H1 (cell line): ENCODE measurements around the gene TDG. TPM values are rescaled to one million over a fixed set of nuclear protein-coding genes. Genes with fewer than 3 reads are reported as not detected.

Source experiments
- CREB1 ChIP-seq: IDR thresholded peaks from 2 replicates; pipeline ENCODE4 v1.6.1; 2012; ENCODE audit warnings: inconsistent platforms
- GTF2F1 ChIP-seq: IDR thresholded peaks from 2 replicates; pipeline ENCODE4 v1.6.1; 2012; ENCODE audit warnings: low read depth, low read length, improper control_type of control experiment, borderline replicate concordance
- polyA plus RNA-seq, 7 experiments: library from polyadenylated mRNA; depleted of rRNA in 3 of 7; stranded (reverse) in 5 of 7; unstranded in 2 of 7; fragments of >200 nt in 5 of 7; fragments of 200-250 nt in 2 of 7; gene quantifications; 1 replicate in 5 of 7; 2 replicates in 1 of 7; 4 replicates in 1 of 7; pipeline versions ENCODE4 v1.2.1 to v1.2.3, GENCODE V29; 2011 to 2013; ENCODE audit warnings: missing spikeins in 2 of 7, mixed read lengths in 2 of 7
- total RNA-seq: library from RNA; stranded (reverse); fragmentation: NEBNext Ultra II Directional; extraction: Animal tissue kit (Norgen Biotek cat#: 25700); gene quantifications from 2 replicates; pipeline ENCODE4 v1.2.1, GENCODE V29; 2021

Gene TDG
- total and polyA plus RNA-seq, 2 of the 8 experiments (the other 6 are each of a cell fraction or from before 2014, with no cell fraction given): 22.7 to 47.8 TPM

DNA sequence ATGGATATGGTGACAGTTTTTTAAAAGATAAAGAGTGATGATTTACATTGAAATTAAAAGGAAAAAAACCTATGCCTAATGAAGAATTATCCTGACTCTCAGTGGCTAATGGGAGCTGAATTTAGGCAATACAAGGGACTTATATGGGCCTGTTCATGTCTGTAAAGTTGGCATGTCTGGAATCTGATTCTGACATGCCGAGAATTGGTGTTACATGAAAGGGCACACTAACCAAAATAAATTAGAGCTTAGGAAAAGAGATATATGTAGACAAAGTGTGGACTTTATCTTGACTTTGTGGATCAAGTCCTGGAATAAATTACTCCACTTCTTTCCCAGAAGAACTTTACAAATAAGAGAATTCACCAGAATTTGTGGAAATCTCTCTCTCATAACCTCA, 1.1 kb downstream of the TDG start (continued):
- TF ChIP-seq CREB1 (no peak), GTF2F1 (no peak)
- TF ChIP-seq, all 59 proteins: peak for 0
